Mucosa of stomach (tissue), 1 donor: ENCODE results near the gene NIFK.
A peak's percentile ranks its signal among the peaks of the same experiment; 100 is the strongest.

Experiments used
- H3K27me3 ChIP-seq: one replicate; pipeline ENCODE4 v1.7.0; 2013; ENCODE audit warnings: mild to moderate bottlenecking, low read length; ENCODE audit not compliant: control insufficient read depth, insufficient read depth
- H3K36me3 ChIP-seq: one replicate; pipeline ENCODE4 v1.7.0; 2013; ENCODE audit warnings: low read length; ENCODE audit not compliant: control insufficient read depth, insufficient read depth
- H3K4me1 ChIP-seq: one replicate; pipeline ENCODE4 v1.7.0; 2013; ENCODE audit warnings: mild to moderate bottlenecking, low read length; ENCODE audit not compliant: control insufficient read depth, insufficient read depth
- H3K4me3 ChIP-seq: one replicate; pipeline ENCODE4 v1.7.0; 2013; ENCODE audit warnings: low read length
- H3K9ac ChIP-seq: one replicate; pipeline ENCODE4 v1.7.0; 2013; ENCODE audit warnings: mild to moderate bottlenecking, low read length, moderate library complexity
- H3K9me3 ChIP-seq: one replicate; pipeline ENCODE4 v1.7.0; 2013; ENCODE audit warnings: mild to moderate bottlenecking, low read length, moderate library complexity; ENCODE audit not compliant: control insufficient read depth
- donor health status: Pancreatic carcinoma.

Gene NIFK

DNA sequence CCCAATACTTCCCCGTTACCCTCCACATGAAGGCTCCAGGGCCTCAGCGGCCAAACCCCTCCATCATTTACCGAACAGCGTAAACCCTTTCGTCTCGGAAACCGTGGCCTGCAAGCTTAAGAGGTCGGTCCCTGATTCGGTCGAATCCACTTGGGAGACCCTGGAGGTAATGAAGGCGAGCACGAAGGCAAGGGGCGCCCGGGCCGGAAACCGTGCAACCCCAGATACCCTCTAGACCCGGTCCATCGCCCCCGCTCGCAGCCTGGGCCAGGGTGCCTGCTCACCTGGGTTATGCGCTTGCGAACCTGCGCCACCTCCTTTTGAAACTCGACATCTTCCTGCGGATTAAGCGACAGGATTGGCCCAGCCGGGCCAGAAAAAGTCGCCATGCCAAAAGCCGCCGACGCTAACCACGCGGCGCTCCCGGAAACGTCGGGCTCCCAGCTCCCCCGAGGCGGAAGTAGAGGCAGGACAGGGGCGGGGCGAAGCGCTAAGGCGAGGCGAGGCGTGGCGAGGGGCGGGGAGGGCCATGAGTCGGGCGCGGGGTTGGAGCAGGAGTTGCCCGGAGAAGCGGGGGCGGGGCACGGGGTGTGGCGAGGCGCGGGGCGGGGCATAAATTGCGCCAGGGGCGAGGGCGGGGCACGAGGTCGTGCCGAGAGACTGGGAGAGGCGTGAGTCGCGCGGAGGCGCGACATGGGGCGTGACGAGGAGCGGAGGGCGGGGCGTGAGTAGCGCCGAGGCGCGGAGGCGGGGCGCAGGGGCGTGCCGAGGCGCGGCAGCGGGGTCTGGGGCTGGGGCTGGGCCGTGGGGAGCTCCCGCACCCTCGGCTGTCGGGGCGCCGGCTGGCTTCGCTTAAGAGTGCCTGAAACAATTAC is at the start of gene NIFK:
Gene NIFK, minus strand, starts transcription at position 414 of the 875 bp plus-strand sequence. Its CDS starts 25 bp downstream, at position 389.
- peaks cover 6% of the 10 kb centered on the region for H3K4me1 ChIP-seq
- H3K36me3 ChIP-seq, result no peaks in the 10 kb centered on the region

DNA sequence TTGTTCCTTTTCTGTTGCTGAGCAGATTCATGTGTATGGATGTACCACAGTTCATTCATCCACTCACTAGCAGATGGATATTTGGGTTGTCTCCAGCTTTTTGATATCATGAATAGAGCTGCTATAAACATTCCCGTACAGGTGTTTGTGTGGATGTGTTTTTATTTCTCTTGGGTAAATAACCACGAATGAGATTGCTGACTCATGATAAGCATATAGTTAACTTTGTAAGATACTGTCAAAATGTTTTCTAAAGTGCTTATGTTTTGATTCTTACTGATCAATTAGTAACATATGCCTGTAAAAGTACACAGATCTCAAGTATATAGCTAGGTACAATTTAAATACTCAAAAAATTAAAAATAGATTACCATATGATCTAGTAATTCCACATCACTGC is 46.5 kb upstream of the NIFK start:
- Histone ChIP-seq H3K4me1 (peaks cover 6% of the 10 kb centered on the region), H3K9me3 (no peaks in the 10 kb centered on the region), H3K27me3 (no peaks in the 10 kb centered on the region), H3K36me3 (no peaks in the 10 kb centered on the region), H3K9ac (no peak overlapping the region), H3K4me3 (no peak overlapping the region)

More for the DNA sequence above, at the start of gene NIFK:
- H3K9ac ChIP-seq, result peak within 1 kb of the TSS; percentile 90
- no peaks in the 10 kb centered on the region for H3K9me3 ChIP-seq
- H3K27me3 ChIP-seq, result no peaks in the 10 kb centered on the region
- H3K4me3 ChIP-seq, result peak within 1 kb of the TSS; percentile 75

DNA sequence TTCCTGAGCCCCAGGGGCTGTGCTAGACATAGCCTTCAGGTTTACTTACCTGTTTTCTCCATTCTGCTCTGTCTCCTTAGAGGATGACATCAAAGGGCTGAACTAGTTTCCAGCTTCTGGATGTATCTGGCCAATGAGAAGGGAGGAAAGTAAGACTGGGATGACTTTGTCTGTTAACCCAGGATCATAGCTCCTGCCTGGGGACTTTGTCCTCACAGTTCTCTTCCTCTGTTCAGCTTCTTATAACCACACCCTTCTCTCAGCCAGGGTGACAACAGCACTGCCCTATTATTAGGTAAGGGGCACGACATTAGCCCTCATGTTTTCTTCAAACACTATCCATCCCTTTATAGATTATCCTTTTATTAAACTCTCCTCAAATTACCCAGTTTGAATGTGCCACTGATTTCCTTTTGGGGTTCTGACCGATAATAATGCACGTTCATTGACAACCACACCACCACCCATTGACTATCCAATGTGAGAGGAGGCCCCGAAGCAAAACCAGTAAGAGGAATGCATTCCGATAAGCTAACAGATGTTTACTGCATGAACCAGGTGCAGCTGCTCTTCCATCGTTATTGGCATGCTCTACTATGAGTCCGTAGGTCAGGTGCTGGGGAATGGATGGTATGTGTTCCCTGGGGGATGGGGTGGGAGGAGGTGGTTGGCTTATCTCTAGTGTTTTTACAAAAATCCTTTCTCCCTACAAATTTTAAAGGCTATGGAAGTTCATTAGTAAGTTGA is 42.2 kb upstream of the NIFK start:
- Histone ChIP-seq H3K27me3 (peaks cover 4% of the 10 kb centered on the region), H3K9me3 (no peaks in the 10 kb centered on the region), H3K4me3 (no peak overlapping the region), H3K4me1 (peaks cover 9% of the 10 kb centered on the region), H3K36me3 (no peaks in the 10 kb centered on the region), H3K9ac (no peak overlapping the region)

DNA sequence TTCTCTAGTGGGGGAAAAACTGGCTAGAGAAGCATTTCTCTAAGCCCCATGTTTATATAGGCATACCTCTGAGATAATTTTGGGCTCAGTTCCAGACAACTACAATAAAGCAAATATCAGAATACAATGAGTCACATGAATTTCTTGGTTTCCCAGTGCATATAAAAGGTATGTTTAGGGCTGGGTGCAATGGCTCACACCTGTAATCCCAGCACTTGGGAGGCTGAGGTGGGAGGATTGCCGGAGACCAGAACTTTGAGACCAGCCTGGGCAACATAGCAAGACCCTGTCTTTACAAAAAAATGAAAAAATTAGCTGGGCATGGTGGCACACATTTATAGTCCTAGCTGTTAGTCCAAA is 41.0 kb upstream of the NIFK start:
- peaks cover 4% of the 10 kb centered on the region for H3K27me3 ChIP-seq
- no peaks in the 10 kb centered on the region for H3K36me3 ChIP-seq
- no peaks in the 10 kb centered on the region for H3K9me3 ChIP-seq
- H3K9ac ChIP-seq, result no peak overlapping the region
- H3K4me3 ChIP-seq, result no peak overlapping the region
- peaks cover 9% of the 10 kb centered on the region for H3K4me1 ChIP-seq

DNA sequence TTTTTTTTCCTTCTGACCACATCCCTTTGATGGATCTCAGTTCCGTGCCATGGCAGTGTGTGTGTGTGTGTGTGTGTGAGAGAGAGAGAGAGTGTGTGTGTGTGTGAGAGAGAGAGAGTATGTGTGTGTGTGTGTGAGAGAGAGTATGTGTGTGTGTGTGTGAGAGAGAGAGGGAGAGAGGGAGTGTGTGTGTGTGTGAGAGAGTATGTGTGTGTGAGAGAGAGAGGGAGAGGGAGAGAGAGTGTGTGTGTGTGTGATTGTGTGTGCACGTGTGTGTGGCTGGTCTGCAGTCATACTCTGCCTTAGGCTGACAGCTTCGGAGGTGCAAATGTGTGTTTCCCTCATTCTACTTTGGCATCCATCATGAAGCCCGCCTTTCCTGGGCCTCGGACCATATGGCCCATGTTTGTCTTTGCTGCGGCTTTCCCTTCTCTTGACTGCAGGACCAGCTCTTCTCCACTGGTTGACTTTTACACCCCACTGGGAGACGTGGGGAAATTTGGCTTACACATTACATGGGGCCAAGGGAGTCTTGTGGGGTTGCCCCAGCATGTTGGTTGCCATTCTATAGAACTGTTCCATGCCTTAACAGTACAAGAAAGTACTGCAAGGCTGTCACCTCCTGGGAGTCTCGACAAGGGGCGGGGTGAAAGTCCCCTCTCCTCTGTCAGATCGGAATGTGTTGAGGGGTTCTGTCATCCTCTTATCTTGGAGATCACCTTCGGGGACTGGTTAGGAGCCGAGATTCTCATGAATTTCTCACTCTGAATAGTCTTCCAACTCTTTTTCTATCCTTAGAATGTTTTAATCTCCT is 40.4 kb upstream of the NIFK start:
- Histone ChIP-seq H3K9ac (no peak overlapping the region), H3K27me3 (peaks cover 4% of the 10 kb centered on the region), H3K36me3 (no peaks in the 10 kb centered on the region), H3K4me1 (peaks cover 9% of the 10 kb centered on the region), H3K4me3 (no peak overlapping the region), H3K9me3 (no peaks in the 10 kb centered on the region)

DNA sequence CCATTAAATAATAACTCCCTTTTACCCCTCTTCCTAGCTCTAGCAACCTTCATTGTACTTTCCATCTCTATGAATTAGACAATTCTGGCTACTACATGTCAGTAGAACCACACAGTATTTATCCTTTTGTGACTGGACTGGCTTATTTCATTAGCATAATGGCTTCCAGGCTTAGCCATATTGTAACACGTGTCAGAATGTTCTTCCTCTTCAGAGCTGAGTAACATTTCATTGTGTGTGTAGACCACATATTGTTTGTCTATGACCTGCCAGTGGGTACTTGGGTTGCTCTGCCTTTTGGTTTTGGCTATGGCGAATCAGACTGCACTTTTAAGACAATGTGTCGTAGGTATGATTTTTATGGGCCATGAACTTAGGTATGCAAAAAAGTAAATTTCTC is 39.7 kb upstream of the NIFK start:
- peaks cover 9% of the 10 kb centered on the region for H3K4me1 ChIP-seq
- no peak overlapping the region for H3K4me3 ChIP-seq
- H3K27me3 ChIP-seq, result peaks cover 4% of the 10 kb centered on the region
- no peaks in the 10 kb centered on the region for H3K9me3 ChIP-seq
- H3K9ac ChIP-seq, result no peak overlapping the region
- H3K36me3 ChIP-seq, result no peaks in the 10 kb centered on the region

DNA sequence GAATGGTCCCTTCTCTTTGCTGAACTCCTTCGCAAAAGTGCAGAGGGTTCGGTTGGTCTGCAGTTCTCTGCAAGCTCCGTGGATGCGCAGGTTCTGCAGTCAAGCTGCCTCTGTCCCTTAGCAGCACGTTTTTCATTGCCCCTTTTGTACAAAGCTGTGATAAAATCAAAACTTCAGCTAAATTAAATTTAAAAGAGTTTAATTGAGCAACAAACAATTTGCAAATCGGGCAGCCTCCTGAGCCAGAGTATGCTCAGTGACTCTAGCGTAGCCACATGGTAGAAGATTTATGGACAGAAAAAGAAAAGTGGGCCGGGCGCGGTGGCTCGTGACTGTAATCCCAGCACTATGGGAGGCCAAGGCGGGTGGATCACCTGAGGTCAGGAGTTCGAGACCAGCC is 37.6 kb upstream of the NIFK start:
- no peak overlapping the region for H3K4me3 ChIP-seq
- peaks cover 9% of the 10 kb centered on the region for H3K4me1 ChIP-seq
- H3K9me3 ChIP-seq, result no peaks in the 10 kb centered on the region
- H3K27me3 ChIP-seq, result peaks cover 4% of the 10 kb centered on the region
- H3K9ac ChIP-seq, result no peak overlapping the region
- H3K36me3 ChIP-seq, result no peaks in the 10 kb centered on the region

DNA sequence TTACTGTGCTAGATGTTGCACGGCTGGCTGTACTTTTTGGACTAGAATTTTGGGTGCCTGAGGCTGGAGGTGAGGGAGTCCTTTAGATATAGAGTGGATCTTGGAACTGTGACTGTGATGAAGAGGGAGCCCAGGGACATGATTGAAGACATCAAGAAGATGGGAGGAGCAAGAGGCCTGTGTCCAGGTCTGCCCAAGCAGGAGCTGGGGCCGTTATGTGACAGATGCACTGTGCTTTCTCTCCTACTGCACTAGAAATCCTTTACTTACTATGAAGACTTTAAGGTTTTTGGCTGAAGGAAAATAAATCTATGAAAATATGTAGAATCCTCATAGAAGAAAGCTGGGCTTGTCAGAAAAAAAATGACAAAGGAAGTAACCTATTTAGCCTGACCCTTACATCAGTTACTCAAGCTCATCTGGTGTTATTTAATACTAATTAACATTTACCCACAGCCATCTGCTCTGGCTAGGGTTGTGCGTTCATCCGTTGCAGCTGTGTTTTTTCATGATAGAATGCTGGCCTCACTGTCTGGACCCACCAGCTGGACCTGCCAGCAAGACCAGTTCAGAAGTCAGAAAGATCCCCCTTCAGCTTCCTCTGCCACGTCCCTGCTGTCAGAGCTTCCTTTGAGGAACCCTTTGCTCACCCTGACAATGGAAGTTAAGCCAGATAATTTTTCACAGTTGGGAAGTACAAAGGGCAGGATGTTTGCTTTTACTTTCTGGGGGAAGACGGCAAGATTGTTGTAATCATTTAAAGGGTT is 35.5 kb upstream of the NIFK start:
- no peaks in the 10 kb centered on the region for H3K9me3 ChIP-seq
- no peaks in the 10 kb centered on the region for H3K4me1 ChIP-seq
- H3K4me3 ChIP-seq, result no peak overlapping the region
- no peak overlapping the region for H3K9ac ChIP-seq
- H3K27me3 ChIP-seq, result peaks cover 2% of the 10 kb centered on the region
- no peaks in the 10 kb centered on the region for H3K36me3 ChIP-seq

DNA sequence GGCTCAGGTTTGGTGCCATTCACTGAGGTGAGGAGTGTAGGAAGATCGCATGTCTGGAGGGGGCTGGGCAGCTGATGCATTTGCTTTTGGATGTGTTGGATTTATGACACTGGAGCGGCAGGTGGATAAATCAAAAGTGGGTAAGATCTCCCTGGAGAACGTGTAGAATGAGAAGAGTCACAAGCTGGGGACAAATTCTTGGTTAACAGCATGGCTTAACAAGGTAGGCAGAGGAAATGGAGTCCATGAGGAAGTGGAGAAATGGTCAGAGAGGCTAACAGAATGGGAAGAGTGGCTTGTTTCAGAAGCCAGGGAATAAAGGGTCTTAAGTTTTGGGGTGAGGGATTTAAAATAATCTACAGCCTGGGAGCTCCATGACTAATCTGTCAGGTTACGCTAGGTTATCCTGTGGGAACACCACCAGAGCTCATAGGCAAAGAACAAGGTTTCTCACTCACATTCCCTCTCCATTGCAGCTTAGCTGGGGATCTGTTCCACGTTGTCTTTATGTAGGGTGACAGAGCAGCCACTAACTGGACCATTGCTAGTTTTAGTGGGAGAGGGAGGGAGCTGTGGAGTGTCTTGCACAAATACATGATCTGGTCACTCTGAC is 31.6 kb upstream of the NIFK start:
- Histone ChIP-seq H3K36me3 (peaks cover 13% of the 10 kb centered on the region), H3K9me3 (no peaks in the 10 kb centered on the region), H3K4me3 (no peak overlapping the region), H3K9ac (no peak overlapping the region), H3K27me3 (no peaks in the 10 kb centered on the region), H3K4me1 (no peaks in the 10 kb centered on the region)

DNA sequence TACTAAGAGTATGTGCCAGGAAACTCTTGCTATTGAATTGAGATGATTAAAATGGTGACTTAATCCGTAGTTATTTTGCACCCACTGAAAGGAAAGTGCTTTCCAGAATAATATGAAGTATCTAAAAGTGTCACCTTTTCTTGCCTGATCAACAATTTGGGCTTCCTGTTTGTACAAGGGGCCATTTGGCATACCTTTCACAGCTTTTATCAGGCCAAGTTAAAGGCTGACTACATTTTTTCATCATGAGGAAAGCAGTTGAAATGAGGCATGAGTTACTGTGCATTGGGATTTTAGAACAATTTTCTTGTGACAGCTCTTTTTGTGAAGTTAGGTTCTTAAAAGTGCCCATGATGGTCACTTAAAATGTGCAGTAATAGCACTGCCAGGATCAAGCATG is 29.9 kb upstream of the NIFK start:
- no peak overlapping the region for H3K4me3 ChIP-seq

DNA sequence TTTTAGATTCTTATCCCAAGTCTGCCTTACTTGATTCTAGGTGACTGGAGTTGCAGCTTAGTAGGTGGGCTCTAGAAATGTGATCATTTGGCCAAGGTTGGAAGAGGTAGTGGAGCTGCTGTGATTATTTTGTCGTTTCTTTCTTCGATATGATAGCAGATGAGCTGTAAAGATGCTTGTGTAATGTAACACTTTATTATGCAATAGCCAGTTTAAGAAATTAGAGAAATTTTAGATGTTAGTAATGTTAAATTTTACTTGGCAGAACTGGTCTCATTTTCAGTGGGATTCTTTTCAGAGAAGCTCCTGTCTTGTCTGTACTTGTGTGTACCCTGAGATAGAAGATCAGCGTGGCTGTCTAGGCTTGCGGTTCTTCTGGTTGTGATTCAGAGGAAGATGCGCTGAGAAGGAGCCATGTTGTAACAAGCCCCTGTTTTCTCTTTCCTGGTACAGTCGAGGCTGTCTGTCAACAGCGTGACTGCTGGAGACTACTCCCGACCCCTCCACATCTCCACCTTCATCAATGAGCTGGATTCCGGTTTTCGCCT is 28.1 kb upstream of the NIFK start:
- no peaks in the 10 kb centered on the region for H3K27me3 ChIP-seq
- no peaks in the 10 kb centered on the region for H3K9me3 ChIP-seq
- H3K9ac ChIP-seq, result no peak overlapping the region
- no peak overlapping the region for H3K4me3 ChIP-seq
- H3K36me3 ChIP-seq, result peaks cover 13% of the 10 kb centered on the region
- H3K4me1 ChIP-seq, result no peaks in the 10 kb centered on the region

More for the DNA sequence above, 29.9 kb upstream of the NIFK start:
- H3K27me3 ChIP-seq, result no peaks in the 10 kb centered on the region
- no peaks in the 10 kb centered on the region for H3K9me3 ChIP-seq
- no peak overlapping the region for H3K9ac ChIP-seq
- H3K36me3 ChIP-seq, result peaks cover 13% of the 10 kb centered on the region
- H3K4me1 ChIP-seq, result no peaks in the 10 kb centered on the region
